T-cell (primary cell): ENCODE measurements around the gene LYPD3. TPM values are rescaled to one million over a fixed set of nuclear protein-coding genes. Genes with fewer than 3 reads are reported as not detected.

Experiments used
- ATAC-seq, 4 experiments: fragments of 200-7000 bp in 3 of 4; fragments of 150-1000 bp in 1 of 4; cut with Tn5 transposase; replicated peaks in 1 of 4; 1 replicate in 3 of 4; 2 replicates in 1 of 4; pipeline ENCODE4 v1.10.0; 2021; ENCODE audit warnings: moderate library complexity in 3 of 4, mild to moderate bottlenecking in 2 of 4, moderate number of reproducible peaks in 1 of 4
- CTCF ChIA-PET, 2 donors: fragments of 300-600 bp; sonication (Branson Sonifier 250); formaldehyde crosslinking; loops; one replicate each; lab custom pipeline; 2022; ENCODE audit warnings: antibody characterized with exemption in 2 of 2; lab: Charles Lee
- POLR2A ChIA-PET, 2 donors: fragments of 300-600 bp; sonication (Branson Sonifier 250); formaldehyde crosslinking; loops; one replicate each; lab custom pipeline; 2022; ENCODE audit warnings: antibody characterized with exemption in 2 of 2; lab: Charles Lee
- DNase-seq, 35 experiments: peaks; one replicate each; pipeline versions ENCODE4 v3.0.0 to v3.0.0-alpha.2; 2013 to 2023
- H3K27ac ChIP-seq: one replicate; pipeline ENCODE4 v1.5.1; 2013; ENCODE audit warnings: low read length
- H3K27me3 ChIP-seq, 2 experiments: replicated peaks in 1 of 2; 1 replicate in 1 of 2; 2 replicates in 1 of 2; pipeline versions ENCODE4 v1.6.1 to v1.7.0; 2013; ENCODE audit warnings: low read length in 1 of 2, mixed read lengths in 1 of 2; ENCODE audit not compliant: control insufficient read depth in 2 of 2, insufficient read depth in 2 of 2; ENCODE audit errors: extremely low read depth in 1 of 2
- H3K36me3 ChIP-seq, 2 donors: 1 replicate in 1 of 2; 2 replicates in 1 of 2; pipeline versions ENCODE4 v1.6.1 to v1.7.0; 2013; ENCODE audit warnings: low read length in 1 of 2; ENCODE audit not compliant: control insufficient read depth in 2 of 2, insufficient read depth in 1 of 2; ENCODE audit errors: extremely low read depth in 1 of 2
- H3K4me1 ChIP-seq, 2 experiments: 1 replicate in 1 of 2; 2 replicates in 1 of 2; pipeline versions ENCODE4 v1.6.1 to v1.7.0; 2013; ENCODE audit warnings: low read length in 2 of 2, mixed read lengths in 1 of 2; ENCODE audit not compliant: insufficient read depth in 2 of 2, control insufficient read depth in 1 of 2; ENCODE audit errors: extremely low read depth in 1 of 2
- H3K4me3 ChIP-seq, 2 donors: 1 replicate in 1 of 2; 2 replicates in 1 of 2; pipeline versions ENCODE4 v1.5.1 to v1.7.0; 2013; ENCODE audit warnings: mild to moderate bottlenecking in 2 of 2, low read length in 1 of 2, moderate library complexity in 1 of 2; ENCODE audit not compliant: control insufficient read depth in 1 of 2; ENCODE audit errors: extremely low read depth in 1 of 2
- H3K9me3 ChIP-seq: 2 replicates; pipeline ENCODE4 v1.7.0; 2013
- H3K27ac Mint-ChIP-seq, 2 donors: one replicate each; pipeline ENCODE4 v1.8.0; 2020 to 2021; ENCODE audit warnings: mild to moderate bottlenecking in 2 of 2, mixed read lengths in 2 of 2
- H3K27me3 Mint-ChIP-seq, 2 donors: one replicate each; pipeline ENCODE4 v1.8.0; 2021 to 2022; ENCODE audit warnings: mixed read lengths in 2 of 2
- H3K36me3 Mint-ChIP-seq: one replicate; pipeline ENCODE4 v1.8.0; 2021; ENCODE audit warnings: mixed read lengths
- H3K4me1 Mint-ChIP-seq, 3 donors: one replicate each; pipeline ENCODE4 v1.8.0; 2020 to 2022; ENCODE audit warnings: mixed read lengths in 3 of 3, mild to moderate bottlenecking in 1 of 3
- H3K4me3 Mint-ChIP-seq, 3 donors: one replicate each; pipeline ENCODE4 v1.8.0; 2020 to 2022; ENCODE audit warnings: mild to moderate bottlenecking in 3 of 3, mixed read lengths in 3 of 3, moderate library complexity in 3 of 3
- H3K9me3 Mint-ChIP-seq, 3 donors: one replicate each; pipeline ENCODE4 v1.8.0; 2020 to 2022; ENCODE audit warnings: mixed read lengths in 3 of 3
- WGBS: methylation state at CpG from one replicate; pipeline ENCODE4 v1.1.5; 2013; ENCODE audit warnings: missing lambda C conversion rate; ENCODE audit not compliant: insufficient coverage; 5-methylcytosine and 5-hydroxymethylcytosine counted together
- total RNA-seq, 35 experiments: library from RNA in 6 of 35; stranded (reverse) in 6 of 35; fragments of 120-200 nt in 1 of 35; gene quantifications; one replicate each; pipeline versions ENCODE4 v1.2.1 to v1.2.4 and lab custom pipeline; 2013 to 2026

Gene LYPD3
- total RNA-seq, 5 donors from 2014 or later (not counting 1 experiment from before 2014, with no cell fraction given) = 2.8 to 24.0 (median 4.6) TPM

- H3K36me3 ChIP-seq = no peaks in the 10 kb centered on the region
- Mint-ChIP-seq H3K36me3 (no peaks in the 10 kb centered on the region), H3K27me3 (no peaks in the 10 kb centered on the region), H3K4me3 (no peak overlapping the region), H3K27ac (no peak overlapping the region), H3K9me3 (no peaks in the 10 kb centered on the region), H3K4me1 (peaks cover 4 to 12% (median 6%) of the 10 kb centered on the region in 3 donors)
- no peak overlapping the region for H3K4me3 ChIP-seq
- 85% methylated on average over 3 of the region's 5 CpGs for WGBS
- POLR2A ChIA-PET = no interaction called here
- H3K9me3 ChIP-seq = no peaks in the 10 kb centered on the region
- CTCF ChIA-PET = no interaction called here
- peaks cover 0 to 12% of the 10 kb centered on the region in 2 experiments for H3K27me3 ChIP-seq
- H3K27ac ChIP-seq = no peak overlapping the region
- no peak for ATAC-seq
- no peaks in the 10 kb centered on the region for H3K4me1 ChIP-seq
- DNase-seq = no peak
Observed at GRCh38 chr19:43423779-43424178, 41.6 kb downstream of the LYPD3 start.

DNA sequence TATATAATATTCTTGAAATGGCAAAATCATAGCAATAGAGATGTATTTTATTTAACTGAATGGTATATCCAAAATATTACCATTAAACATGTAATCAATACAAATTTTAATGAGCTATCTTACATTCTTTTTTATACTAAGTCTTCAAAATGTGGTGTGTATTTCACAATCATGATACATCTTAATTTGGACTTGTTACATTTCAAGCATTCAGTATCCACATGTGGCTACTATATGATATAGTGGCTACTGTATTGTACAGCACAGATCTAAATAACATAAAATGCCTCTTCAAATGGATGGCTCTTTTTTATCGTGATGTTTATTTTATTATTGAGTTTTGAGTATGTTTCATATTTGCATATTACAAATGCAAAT, 42.7 kb downstream of the LYPD3 start:
- ATAC-seq (no peak), DNase-seq (no peak)
- Mint-ChIP-seq H3K27ac (no peak overlapping the region), H3K9me3 (no peaks in the 10 kb centered on the region), H3K4me1 (peaks cover 4 to 12% (median 6%) of the 10 kb centered on the region in 3 donors), H3K27me3 (peaks cover 0 to 1% of the 10 kb centered on the region in 2 donors), H3K4me3 (no peak overlapping the region), H3K36me3 (no peaks in the 10 kb centered on the region)
- peaks cover 0 to 10% of the 10 kb centered on the region in 2 experiments for H3K27me3 ChIP-seq
- POLR2A ChIA-PET = no interaction called here
- no peak overlapping the region for H3K27ac ChIP-seq
- no peak overlapping the region for H3K4me3 ChIP-seq
- no peaks in the 10 kb centered on the region for H3K9me3 ChIP-seq
- H3K36me3 ChIP-seq = no peaks in the 10 kb centered on the region
- no CpG with 5 or more reads among the region's 1 CpG for WGBS
- CTCF ChIA-PET = interaction anchor here in 1 of 2 donors (1.0 kb wide), 1 partner anchor 10 kb away, joined by 4 read pairs; no protein-coding TSS in a partner anchor
- H3K4me1 ChIP-seq = no peaks in the 10 kb centered on the region

GRCh38 chr19:43422000-43422688, 43.3 kb downstream of the LYPD3 start:
- H3K27me3 ChIP-seq = peaks cover 0 to 10% of the 10 kb centered on the region in 2 experiments
- no CpG with 5 or more reads among the region's 2 CpGs for WGBS
- H3K4me1 ChIP-seq = no peaks in the 10 kb centered on the region
- H3K36me3 ChIP-seq = no peaks in the 10 kb centered on the region
- H3K27me3 Mint-ChIP-seq = peaks cover 0 to 1% of the 10 kb centered on the region in 2 donors
- no peaks in the 10 kb centered on the region for H3K36me3 Mint-ChIP-seq
- no peaks in the 10 kb centered on the region for H3K9me3 ChIP-seq
- H3K27ac ChIP-seq = no peak overlapping the region
- peaks cover 4 to 12% (median 6%) of the 10 kb centered on the region in 3 donors for H3K4me1 Mint-ChIP-seq
- no peak overlapping the region for H3K4me3 ChIP-seq
- H3K9me3 Mint-ChIP-seq = no peaks in the 10 kb centered on the region
- no peak for ATAC-seq
- ChIA-PET POLR2A (no interaction called here), CTCF (interaction anchor here (0.6 to 1.0 kb wide), 2 partner anchors 11 to 300 kb away, joined by 4 to 9 read pairs; no protein-coding TSS in a partner anchor)
- H3K27ac Mint-ChIP-seq = no peak overlapping the region
- DNase-seq = no peak
- no peak overlapping the region for H3K4me3 Mint-ChIP-seq

DNA sequence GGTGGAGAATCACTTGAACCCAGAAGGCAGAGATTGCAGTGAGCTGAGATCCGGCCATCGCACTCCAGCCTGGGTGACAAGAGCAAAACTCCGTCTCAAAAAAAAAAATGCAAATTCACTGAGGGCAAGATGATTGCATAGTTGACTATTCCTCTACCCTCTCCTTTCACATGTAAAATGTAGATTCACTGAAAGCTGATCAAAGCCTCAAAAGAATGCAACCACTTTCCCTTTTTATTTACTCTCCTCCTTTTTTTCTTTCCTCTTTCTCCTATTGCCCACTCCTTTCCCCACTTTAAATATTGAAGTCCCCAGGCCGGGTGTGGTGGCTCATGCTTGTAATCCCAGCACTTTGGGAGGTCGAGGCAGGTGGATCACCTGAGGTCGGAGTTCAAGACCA, 44.5 kb downstream of the LYPD3 start:
- CTCF ChIA-PET = interaction anchor here in 1 of 2 donors (0.8 kb wide), 1 partner anchor 99 kb away, joined by 6 read pairs; no protein-coding TSS in a partner anchor
- no peaks in the 10 kb centered on the region for H3K36me3 Mint-ChIP-seq

DNA sequence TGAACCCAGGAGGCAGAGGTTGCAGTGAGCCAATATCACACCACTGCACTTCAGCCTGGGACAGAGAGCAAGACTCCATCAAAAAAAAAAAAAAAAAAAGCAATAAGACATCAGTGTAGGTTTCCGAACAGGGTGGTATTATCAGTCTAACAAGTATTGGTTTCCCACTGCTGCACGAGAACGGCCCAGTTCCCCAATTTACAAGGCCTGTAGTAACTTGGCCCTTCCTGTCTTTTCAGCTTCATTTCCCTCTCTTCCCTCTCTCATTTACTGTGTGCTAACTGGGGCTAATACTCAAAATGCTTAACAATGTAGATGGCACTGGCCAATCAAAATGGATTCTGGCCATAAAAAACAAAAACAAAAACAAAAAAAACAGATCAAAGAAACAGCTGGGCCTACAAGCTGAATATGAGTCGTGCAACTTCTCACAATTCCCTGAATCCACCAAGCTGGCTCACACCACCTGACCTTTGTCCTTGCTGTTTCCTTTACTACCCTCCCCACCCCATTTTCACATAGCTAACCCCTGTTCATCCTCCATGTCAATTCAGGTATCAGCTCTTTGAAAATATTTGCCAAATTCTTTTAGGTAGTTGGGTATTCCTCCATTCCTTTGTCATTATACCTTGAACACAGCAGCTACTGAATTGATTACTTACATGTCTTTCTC, 48.3 kb downstream of the LYPD3 start:
- 70% methylated on average over 1 of the region's 4 CpGs for WGBS
- ChIA-PET CTCF (no interaction called here), POLR2A (no interaction called here)
- no peaks in the 10 kb centered on the region for H3K4me1 Mint-ChIP-seq
- Histone ChIP-seq H3K27ac (no peak overlapping the region), H3K4me1 (no peaks in the 10 kb centered on the region), H3K27me3 (peaks cover 0 to 8% of the 10 kb centered on the region in 2 experiments), H3K36me3 (no peaks in the 10 kb centered on the region), H3K9me3 (no peaks in the 10 kb centered on the region), H3K4me3 (no peak overlapping the region)
- H3K4me3 Mint-ChIP-seq = no peak overlapping the region
- no peak for ATAC-seq
- H3K27ac Mint-ChIP-seq = no peak overlapping the region
- no peaks in the 10 kb centered on the region for H3K36me3 Mint-ChIP-seq
- peaks cover 0 to 1% of the 10 kb centered on the region in 2 donors for H3K27me3 Mint-ChIP-seq
- H3K9me3 Mint-ChIP-seq = no peaks in the 10 kb centered on the region
- DNase-seq = no peak

More for the DNA sequence above, 44.5 kb downstream of the LYPD3 start:
- DNase-seq = no peak
- Mint-ChIP-seq H3K27me3 (peaks cover 0 to 1% of the 10 kb centered on the region in 2 donors), H3K27ac (no peak overlapping the region), H3K9me3 (no peaks in the 10 kb centered on the region), H3K4me1 (peaks cover 3 to 12% (median 5%) of the 10 kb centered on the region in 3 donors), H3K4me3 (no peak overlapping the region)
- H3K9me3 ChIP-seq = no peaks in the 10 kb centered on the region
- WGBS = 81% methylated on average over 3 of the region's 6 CpGs
- POLR2A ChIA-PET = no interaction called here
- no peaks in the 10 kb centered on the region for H3K4me1 ChIP-seq
- H3K27me3 ChIP-seq = peaks cover 0 to 7% of the 10 kb centered on the region in 2 experiments
- no peak overlapping the region for H3K4me3 ChIP-seq
- ATAC-seq = no peak
- H3K36me3 ChIP-seq = no peaks in the 10 kb centered on the region
- H3K27ac ChIP-seq = no peak overlapping the region

- WGBS = 94% methylated on average over 21 of the region's 21 CpGs
- POLR2A ChIA-PET = no interaction called here
Observed at GRCh38 chr19:43414554-43414953, 50.9 kb downstream of the LYPD3 start, which contains the start of gene TEX101. TEX101 (plus strand) TSS chr19:43414890; CDS start chr19:43415920, 1,030 bp downstream.

More at GRCh38 chr19:43414554-43414953, 50.9 kb downstream of the LYPD3 start, which contains the start of gene TEX101:
- H3K4me3 Mint-ChIP-seq = no peak within 1 kb of the TSS
- CTCF ChIA-PET = no interaction called here
- H3K9me3 Mint-ChIP-seq = no peaks in the 10 kb centered on the region
- no peak within 1 kb of the TSS for H3K27ac Mint-ChIP-seq
- no peaks in the 10 kb centered on the region for H3K4me1 ChIP-seq
- peaks cover 0 to 8% of the 10 kb centered on the region in 2 experiments for H3K27me3 ChIP-seq
- H3K4me3 ChIP-seq = no peak within 1 kb of the TSS
- H3K9me3 ChIP-seq = no peaks in the 10 kb centered on the region
- H3K36me3 Mint-ChIP-seq = no peaks in the 10 kb centered on the region
- H3K27me3 Mint-ChIP-seq = peaks cover 3 to 5% of the 10 kb centered on the region in 2 donors
- no peak for ATAC-seq
- H3K4me1 Mint-ChIP-seq = no peaks in the 10 kb centered on the region
- no peak for DNase-seq
- H3K36me3 ChIP-seq = no peaks in the 10 kb centered on the region
- H3K27ac ChIP-seq = no peak within 1 kb of the TSS
